GM21526 (cell line): ENCODE data around the gene DGKB.
"Not testable (repeated sequence)": the region's sequence is repeated elsewhere in the genome, so short reads cannot be mapped to it uniquely, and the experiment has no call there.

Source experiments
- ATAC-seq: cut with Tn5 transposase; IDR thresholded peaks from one replicate; pipeline ENCODE4 v1.9.1; 2021; ENCODE audit warnings: moderate library complexity; ENCODE audit not compliant: unreplicated experiment, low FRiP score

DGKB gene

DNA sequence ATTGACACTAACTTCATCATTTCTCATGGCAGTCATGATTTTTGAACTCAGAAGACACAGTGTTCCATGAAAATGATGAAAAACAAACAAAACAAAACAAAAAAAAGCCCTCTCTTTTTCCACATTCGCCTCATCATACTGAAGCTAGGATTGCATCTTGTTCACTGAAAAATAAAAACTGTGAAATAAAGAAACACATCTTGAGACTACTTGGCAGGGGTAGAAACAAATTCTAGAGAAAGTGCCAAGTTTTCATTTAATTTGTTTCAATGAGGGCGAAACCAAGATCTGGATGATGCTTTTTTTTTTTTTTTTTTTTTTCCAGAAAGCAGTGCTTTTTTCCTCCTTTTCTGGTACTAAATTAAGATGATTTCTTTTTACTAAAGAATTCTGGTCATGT, 562.7 kb downstream of the DGKB start:
- ATAC-seq = no peak

DNA sequence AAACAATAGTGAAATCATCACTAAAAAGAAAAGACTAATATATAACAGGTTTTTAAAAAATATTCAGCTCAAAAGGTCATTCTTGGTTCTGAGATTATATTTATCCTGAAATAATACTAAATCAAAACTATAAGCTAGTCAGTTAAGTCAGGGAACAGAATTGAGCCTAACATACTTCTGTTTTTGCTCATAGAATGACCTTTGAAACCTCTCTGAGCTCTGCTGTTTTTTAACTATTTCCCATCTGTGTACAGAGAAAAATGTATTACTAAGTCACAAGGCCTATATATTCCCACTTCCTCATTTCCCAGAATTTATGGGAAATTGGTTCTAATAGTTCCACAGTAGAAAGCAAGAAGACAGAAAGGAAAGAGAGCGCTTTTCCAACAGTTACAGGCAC, 566.3 kb downstream of the DGKB start:
- ATAC-seq = no peak

DNA sequence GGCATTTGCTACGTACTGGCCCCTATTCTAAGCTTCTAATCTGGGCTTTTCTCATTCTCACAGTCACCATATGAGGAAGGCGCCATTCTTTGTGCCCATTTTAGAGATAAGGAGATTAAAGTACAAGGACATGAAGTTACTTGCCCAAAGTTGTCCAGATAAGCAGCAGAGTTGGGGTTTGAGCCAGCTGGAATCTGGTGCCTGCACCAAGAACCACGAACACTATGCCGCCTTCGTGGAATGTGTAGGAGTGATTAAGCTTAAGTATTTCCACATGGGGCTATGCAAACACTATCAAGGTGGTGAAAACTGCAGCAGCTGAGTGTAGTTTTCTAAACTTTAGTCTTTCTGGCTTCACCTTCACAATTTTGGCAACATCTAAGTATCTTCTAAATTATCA, 570.4 kb downstream of the DGKB start:
- ATAC-seq = no peak

DNA sequence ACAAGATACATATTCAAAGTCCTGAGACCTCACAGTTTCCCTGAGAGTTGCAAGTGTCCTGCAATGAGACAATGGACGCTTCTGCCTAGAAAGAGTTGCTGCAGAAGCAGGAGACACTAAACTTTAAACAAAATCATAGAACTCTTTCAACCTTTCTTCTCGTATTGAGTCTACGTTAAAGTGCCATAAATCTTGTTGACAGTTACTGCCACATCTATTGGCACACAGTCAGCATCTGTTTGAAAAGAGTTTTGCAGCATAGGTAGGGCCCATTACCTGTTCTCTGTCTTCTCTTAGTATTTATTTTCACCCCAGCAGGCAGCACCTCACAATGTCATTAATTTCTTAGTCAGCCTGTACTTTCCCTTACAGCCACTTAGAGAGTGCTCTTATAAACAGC, 577.8 kb downstream of the DGKB start:
- no peak for ATAC-seq

DNA sequence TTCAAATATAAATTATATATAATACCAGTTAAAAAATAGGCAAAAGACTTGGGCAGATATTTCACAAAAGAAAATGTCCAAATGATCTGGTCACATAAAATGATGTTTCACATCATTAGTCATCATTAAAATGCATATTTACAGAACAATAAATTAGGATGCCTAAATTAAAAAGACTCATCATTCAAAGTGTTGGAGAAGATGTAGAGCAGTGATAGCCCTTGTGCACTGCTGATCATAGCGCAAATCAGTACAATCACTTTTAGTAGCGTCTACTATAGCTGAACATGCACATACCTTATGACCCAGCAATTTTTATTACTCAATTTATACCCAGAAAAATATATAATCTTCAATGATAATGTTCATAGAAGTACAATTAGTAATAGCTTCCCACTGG, 579.8 kb downstream of the DGKB start:
- no peak for ATAC-seq

DNA sequence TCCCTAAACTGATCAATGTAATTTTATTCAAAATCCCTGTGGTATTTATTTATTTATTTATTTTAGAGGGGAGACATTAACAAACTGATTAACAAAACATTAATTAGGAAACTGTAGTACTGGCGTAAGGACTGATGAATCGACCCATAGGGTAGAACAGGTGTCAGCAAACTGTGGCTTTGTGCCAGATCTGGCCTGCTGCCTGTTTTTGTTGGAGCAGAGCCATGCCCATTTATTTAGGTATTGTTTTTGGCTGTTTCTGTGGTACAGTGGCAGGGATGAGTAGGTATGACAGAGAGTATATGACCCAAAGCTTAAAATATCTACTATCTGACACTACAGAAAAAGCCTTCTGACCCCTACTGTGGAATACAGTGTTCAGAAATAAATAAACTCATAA, 580.6 kb downstream of the DGKB start:
- ATAC-seq = no peak

DNA sequence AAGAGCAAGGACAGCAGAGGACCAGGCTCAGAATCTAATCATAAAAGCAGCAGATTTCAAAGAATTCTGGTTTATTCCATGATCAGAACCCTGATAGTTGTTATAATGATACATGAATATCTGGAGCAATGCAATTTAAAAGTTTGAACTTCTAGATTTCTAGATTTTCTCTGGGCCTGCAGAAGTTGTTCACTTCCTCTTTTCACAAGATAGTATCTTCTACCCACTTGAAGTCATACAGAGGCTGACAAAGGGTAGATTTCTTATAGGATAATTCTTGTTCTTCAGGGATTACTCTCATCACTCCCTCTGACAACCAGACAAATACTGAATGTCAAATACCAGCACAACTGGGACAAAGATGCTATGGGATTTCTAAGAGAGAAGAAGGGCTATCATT, 593.1 kb downstream of the DGKB start:
- no peak for ATAC-seq

DNA sequence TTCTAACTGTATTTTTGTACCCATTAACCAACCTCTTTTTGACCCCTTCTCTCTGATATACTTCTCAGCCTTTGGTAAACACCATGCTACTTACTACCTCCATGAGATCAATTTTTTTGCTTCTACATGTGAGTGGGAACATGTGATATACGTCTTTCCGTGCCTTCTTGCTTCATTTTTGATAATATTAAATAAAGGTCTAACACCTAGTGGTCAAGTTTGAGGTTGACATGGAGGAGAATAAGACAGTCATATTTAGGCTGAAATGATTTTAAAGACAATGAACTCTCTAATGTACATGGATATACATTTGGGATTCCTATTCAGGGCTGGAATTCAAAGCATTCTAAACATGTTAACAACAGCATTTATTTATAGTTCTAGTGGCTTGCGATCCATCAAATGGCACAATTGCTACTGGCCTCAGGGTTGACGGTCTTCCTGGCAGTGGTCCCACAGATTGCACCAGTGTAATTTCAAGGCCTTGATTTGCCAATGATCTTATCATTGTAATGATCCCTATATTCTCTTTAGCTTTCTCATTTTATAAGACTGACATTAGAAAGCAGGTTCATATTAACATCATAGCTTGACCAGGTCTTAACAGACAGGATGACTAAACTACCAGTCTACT, 597.2 kb downstream of the DGKB start:
- ATAC-seq = no peak

DNA sequence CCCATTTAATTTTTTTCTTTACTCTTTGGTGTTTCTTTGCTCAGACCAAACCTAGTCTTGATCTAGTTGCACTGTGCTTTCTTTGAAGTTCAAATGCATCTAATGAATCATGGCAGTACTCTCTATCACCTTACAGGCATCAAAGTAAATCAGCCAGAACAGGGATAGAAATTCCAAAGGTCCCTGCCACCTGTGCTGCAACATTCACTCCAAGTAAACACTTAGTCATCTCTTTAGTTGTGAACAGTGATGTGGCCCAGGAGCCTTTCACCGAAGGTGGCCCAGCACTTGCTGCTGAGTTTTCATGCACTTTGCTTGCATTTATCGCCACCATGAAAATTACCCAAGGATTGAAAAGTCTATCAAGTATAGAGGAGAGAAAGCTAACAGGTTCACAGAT, 599.0 kb downstream of the DGKB start:
- no peak for ATAC-seq

DNA sequence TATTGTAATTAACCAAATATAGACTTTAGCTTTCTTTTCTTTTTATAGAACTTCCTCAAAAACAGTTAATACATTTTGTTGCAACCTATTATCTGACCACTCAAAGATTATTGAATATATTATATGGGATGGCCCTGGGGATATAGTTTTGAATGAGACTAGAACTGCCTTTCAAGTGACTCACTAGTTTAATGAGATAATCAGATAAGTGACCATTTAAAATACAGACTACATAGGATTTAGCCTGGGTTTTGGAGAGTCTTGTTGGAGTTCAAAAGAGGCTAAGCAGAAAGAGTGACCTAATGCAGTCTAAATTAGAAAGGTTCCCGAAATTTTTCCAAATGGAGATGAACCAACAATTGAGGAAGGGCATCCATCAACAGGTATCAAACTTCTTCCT, 607.9 kb downstream of the DGKB start:
- ATAC-seq = no peak

DNA sequence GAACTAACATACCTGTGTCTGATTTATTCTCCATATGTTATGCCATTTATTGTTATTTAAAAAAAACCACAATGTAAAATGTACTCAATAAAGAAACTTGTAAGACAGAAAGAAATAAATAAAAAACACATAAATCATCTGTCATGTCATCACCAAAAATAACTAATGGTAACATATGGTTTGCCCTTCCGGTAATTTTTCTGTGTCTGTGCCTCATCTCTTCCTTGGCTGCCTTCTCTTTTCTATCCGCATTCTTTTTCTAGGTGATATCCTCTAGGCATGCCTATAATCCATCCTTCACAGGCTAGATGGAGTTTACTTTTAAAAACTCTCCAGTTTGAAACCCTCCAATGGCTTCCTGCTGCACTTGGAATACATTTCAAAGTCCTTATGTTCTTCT, 609.1 kb downstream of the DGKB start:
- no peak for ATAC-seq

DNA sequence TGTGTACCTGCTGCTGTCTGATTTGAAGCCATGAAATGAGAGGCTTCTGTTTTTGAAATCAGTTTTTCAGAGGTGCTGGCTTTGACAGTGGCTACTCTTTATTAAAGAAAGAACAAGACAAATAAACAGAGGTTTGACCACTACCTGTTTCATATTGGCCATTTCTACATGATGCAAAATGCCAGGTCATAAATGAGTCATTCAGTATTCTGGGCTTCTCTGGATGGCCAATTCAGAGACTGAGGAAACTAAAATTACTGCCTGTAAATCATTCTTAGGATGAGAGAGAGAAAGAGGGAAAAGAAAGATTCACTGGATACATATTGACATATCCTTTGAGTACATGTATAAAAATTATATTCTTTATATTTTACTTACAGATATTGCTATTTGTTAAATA, 609.8 kb downstream of the DGKB start:
- ATAC-seq = no peak

DNA sequence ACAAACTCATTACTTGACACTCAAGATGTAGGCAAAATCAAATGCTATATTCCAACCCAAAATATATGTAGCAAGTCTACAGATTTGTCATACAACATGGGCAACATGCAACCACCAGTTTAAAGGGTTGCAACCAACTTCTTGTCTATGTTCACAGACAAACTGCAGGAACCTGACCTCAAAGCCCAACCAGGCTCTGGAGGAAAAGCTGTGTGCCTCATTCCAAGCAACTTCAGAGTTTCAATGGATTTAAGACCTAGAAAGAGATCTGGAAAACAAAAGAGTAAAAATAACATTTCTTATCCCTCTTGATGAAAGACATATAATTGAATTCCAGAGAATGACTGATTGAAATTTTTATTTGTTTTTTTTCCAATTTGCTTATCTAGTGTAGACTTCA, 612.6 kb downstream of the DGKB start:
- no peak for ATAC-seq

DNA sequence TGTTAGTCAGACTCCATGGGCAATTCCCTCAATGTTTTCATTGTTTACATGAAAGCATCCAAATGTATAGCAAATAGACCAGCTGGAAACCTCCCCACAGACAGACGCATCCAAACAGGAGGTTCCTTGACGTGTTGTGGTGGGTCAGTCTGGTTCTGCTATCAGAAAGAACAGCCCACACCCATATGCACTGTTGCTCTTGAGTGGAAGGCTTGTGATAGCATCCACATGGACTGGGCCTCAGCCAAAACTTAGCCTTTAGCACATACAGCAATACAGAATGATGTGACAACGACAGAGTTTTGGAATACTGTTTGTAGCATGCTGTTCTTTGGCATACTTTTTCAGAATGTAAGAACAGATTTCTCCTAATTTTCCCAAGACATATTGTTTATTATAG, 613.9 kb downstream of the DGKB start:
- ATAC-seq = no peak

DNA sequence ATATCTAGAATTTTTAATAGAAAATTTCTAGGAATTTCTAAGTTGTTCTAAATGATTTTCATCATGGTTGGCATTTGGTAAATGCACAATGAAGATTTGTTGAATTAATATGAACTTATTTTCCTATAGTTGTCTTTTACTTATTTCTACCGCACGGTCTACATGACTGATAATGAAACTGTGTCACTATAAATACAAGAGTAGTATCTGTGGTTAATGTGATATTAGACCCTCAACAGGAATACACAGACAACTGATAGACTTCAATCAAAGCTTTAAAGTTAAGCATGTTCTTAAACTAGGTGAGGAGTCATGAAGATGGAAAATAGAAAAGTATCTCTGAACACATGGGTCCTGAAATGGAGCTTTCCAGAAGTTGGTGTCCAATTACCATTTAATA, 615.2 kb downstream of the DGKB start:
- no peak for ATAC-seq

DNA sequence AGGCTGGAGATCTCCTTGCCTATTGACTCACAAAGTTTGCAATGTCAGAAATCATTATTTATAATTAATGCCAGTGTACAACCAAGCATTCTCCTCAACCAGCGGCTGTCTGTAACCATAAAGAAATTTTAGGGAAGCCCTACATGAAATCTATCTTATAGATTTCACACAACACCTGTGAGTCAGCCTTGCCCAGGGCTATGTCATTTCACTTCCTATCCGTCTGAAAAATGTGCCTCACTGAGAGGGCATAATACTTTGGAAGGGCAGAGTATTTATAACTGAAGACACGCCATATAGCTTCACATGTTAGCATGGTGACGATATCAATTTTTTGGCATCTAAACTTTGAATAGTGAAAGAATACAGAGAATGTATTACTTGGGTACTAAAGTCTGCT, 616.5 kb downstream of the DGKB start:
- no peak for ATAC-seq

DNA sequence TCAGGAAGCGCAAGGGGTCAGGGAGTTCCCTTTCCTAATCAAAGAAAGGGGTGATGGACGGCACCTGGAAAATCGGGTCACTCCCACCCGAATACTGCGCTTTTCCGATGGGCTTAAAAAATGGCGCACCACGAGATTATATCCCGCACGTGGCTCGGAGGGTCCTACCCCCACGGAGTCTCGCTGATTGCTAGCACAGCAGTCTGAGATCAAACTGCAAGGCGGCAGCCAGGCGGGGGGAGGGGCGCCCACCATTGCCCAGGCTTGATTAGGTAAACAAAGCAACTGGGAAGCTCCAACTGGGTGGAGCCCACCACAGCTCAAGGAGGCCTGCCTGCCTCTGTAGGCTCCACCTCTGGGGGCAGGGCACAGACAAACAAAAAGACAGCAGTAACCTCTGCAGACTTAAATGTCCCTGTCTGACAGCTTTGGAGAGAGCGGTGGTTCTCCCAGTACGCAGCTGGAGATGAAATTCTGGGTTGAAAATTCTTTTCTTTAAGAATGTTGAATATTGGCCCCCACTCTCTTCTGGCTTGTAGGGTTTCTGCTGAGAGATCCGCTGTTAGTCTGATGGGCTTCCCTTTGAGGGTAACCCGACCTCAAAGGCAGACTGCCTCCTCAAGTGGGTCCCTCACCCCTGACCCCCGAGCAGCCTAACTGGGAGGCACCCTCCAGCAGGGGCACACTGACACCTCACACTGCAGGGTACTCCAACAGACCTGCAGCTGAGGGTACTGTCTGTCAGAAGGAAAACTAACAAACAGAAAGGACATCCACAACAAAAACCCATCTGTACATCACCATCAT, 623.3 kb downstream of the DGKB start:
- not testable (repeated sequence) for ATAC-seq

DNA sequence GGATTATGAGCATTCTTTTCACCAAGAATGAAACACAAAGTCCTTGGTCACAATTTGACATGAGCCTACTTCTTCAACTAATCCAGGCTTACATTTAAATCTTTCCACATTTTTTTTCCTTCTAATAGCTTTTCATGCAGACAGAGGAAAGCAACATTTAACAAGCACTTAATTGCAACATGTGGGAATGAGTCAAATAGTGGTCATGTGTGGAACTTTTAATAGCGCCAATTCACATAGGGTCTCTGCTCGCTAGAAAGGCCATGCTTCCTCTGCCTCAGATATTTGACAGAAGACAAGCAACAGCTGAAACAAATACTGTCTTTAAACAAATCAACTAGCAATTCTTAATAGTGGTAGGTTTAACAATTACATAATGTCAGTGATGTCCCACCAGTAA, 627.2 kb downstream of the DGKB start:
- no peak for ATAC-seq

DNA sequence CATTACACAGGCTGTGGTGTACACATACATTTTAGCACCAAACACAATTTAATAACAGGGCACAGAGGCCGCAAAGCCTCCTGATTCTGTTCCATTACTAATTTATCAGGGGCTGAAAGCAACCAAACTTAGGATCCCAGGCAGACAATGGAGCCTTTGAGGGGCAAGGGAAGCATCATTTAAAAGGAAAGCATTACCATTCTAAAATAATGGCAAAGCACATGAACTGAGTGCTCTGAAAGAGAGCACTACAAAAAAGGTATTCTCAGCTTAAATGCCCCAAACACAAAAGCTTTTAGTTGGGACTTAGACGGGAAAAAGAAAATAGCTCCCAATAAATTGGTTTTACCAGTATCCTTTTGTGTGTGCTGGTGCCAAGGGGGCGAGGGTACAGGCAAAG, 631.1 kb downstream of the DGKB start:
- no peak for ATAC-seq

DNA sequence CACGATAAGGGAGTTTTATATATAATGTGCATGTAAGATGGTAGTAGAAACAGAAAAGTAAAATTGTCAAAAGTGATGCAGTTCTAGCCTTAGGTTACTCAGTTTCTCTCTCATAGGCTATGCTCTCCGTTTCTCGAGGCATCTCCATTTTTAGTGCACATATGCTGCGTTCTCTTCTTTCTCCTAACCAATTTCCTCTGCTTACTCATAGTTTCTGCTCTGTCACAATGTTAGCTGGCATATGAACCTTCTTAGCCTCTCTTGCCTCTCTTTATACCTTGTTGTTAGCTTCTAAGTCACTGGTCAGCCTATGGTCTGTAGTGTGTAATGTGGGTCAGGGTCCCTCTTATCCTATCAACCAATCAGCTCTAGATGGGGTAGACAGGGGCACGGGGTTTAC, 632.5 kb downstream of the DGKB start:
- ATAC-seq = no peak

DNA sequence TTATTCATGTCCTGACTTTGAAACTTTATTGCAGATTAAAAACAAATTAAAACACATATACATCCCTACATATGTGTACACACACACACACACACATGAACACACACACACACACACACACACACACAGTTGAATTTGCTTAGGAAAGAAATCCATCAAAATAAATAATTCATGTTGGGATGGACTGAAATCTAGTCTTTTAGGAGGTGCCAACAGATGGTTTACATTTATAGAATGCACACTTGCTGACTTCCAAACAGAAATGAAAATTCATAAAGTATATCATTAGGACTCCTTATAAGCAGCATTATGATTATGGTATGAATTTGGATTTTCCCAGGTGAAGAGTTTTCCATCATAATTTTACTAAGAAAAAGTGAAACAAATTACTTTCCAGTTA, 642.5 kb downstream of the DGKB start:
- ATAC-seq = no peak

DNA sequence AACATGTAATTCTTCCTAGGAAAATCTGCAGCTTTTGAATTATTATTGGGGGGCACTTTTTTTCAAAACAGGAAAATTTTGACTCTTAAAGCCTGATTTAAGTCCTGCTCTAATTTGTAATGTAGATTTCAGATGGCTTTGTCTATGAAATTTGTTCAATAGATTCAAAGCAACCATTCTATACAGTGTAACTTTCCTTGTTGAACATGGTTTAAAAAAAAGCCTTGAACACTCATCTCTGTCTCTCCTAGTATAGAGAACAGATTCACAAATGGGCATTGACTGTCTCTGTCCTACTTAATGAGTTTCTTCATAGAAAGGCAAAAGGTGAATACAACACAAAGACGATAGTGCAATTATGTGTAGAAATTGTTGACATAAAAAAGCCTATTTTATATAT, 643.7 kb downstream of the DGKB start:
- no peak for ATAC-seq
